ENCODE measurements around the gene LMNTD1. TPM values are rescaled to one million over a fixed set of nuclear protein-coding genes. Genes with fewer than 3 reads are reported as not detected.
"Not testable (repeated sequence)": the region's sequence is repeated elsewhere in the genome, so short reads cannot be mapped to it uniquely, and the experiment has no call there.

The LMNTD1 gene
- total RNA-seq, 2 experiments from 2014 or later: not detected

- no peaks in the 10 kb centered on the region for H3K9me3 Mint-ChIP-seq (ENCODE audit: insufficient read depth)
- ATAC-seq (no peak), DNase-seq (no peak)
- no peak overlapping the region for H3K27ac Mint-ChIP-seq
- peaks cover 6% of the 10 kb centered on the region for H3K27me3 Mint-ChIP-seq (ENCODE audit: low read depth)
- no peaks in the 10 kb centered on the region for H3K36me3 Mint-ChIP-seq (ENCODE audit: low read depth)
- ChIA-PET POLR2A (no interaction called here), CTCF (no interaction called here)
- H3K4me3 Mint-ChIP-seq: no peak overlapping the region
- no peaks in the 10 kb centered on the region for H3K4me1 Mint-ChIP-seq (ENCODE audit: low read depth)
Observed at GRCh38 chr12:25500651-25501050, 52.4 kb downstream of the LMNTD1 start.

DNA sequence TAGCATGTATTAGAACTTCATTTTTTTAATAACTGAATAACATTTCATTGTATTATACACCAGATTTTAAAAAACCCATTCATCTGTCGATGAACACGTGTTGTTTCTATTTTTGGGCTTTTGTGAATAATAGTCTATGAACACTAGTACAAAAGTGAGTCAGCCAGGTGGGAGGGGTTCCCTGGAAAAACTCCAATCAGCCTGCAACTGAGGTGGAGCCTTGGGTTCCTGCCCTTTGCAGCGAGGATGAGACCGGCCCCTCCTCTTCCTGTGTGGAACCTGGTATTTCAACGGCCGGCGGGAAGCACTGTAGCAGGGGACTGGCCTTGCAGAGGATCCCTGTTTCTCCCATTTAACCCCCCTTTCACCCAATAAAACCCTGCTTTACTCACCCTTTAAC lies 56.1 kb downstream of the LMNTD1 start:
- Mint-ChIP-seq H3K9me3 (ENCODE audit: insufficient read depth) (no peaks in the 10 kb centered on the region), H3K4me3 (no peak overlapping the region), H3K4me1 (ENCODE audit: low read depth) (no peaks in the 10 kb centered on the region), H3K27ac (no peak overlapping the region), H3K36me3 (ENCODE audit: low read depth) (no peaks in the 10 kb centered on the region), H3K27me3 (ENCODE audit: low read depth) (peaks cover 2% of the 10 kb centered on the region)
- POLR2A ChIA-PET: no interaction called here
- ATAC-seq (no peak), DNase-seq (no peak)
- CTCF ChIA-PET: no interaction called here

DNA sequence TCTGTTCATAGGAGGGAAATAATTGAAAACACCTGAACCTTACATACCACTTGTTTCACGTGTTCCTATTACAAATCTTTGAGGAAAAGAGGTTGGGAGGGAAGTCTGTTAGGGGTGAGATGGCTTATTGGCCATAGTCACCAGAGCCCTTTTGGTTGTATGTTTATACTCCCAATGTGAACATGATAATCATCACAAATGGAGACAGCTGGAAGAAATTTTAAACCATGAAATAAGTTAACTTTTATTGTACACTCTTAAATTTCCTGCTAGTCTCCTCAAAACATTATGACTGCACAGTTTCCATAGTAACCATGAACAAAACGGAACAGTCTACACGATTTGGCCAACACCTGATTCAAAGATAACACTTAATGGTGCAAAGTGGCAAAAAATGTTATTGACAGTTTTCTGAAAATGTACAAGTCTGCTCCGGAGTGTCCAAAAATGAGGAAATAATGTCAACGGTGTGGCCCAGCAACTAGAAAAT lies 56.9 kb downstream of the LMNTD1 start:
- ATAC-seq (no peak), DNase-seq (no peak)
- Mint-ChIP-seq H3K36me3 (ENCODE audit: low read depth) (no peaks in the 10 kb centered on the region), H3K4me3 (no peak overlapping the region), H3K27ac (no peak overlapping the region), H3K4me1 (ENCODE audit: low read depth) (no peaks in the 10 kb centered on the region), H3K27me3 (ENCODE audit: low read depth) (peaks cover 2% of the 10 kb centered on the region), H3K9me3 (ENCODE audit: insufficient read depth) (no peaks in the 10 kb centered on the region)
- ChIA-PET POLR2A (no interaction called here), CTCF (no interaction called here)

- ATAC-seq (no peak), DNase-seq (no peak)
- ChIA-PET POLR2A (no interaction called here), CTCF (no interaction called here)
- no peaks in the 10 kb centered on the region for H3K9me3 Mint-ChIP-seq (ENCODE audit: insufficient read depth)
- no peak overlapping the region for H3K4me3 Mint-ChIP-seq
- H3K27ac Mint-ChIP-seq: no peak overlapping the region
- H3K4me1 Mint-ChIP-seq (ENCODE audit: low read depth): no peaks in the 10 kb centered on the region
- peaks cover 2% of the 10 kb centered on the region for H3K27me3 Mint-ChIP-seq (ENCODE audit: low read depth)
- H3K36me3 Mint-ChIP-seq (ENCODE audit: low read depth): no peaks in the 10 kb centered on the region
Observed at GRCh38 chr12:25495331-25496097, 57.6 kb downstream of the LMNTD1 start.

DNA sequence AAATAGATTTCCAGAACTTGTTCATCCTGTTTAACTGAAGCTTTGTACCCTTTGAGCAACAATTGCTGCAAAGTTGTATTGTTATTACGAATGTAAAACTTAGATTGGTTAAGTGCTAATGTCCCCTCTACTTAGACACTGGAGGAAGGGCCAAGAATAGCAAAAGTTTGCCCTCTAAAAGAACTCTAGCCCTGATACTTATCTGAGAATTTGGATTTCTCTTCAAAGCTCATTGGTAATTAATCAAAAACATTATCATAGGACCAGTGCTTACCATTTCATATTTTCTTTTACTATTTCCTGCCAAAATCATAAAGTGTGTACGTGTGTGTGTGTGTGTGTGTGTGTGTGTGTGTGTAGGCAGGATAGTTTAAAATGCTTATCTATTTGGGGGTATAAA lies 58.2 kb downstream of the LMNTD1 start:
- no peak for ATAC-seq
- peaks cover 2% of the 10 kb centered on the region for H3K27me3 Mint-ChIP-seq (ENCODE audit: low read depth)
- ChIA-PET POLR2A (no interaction called here), CTCF (no interaction called here)
- no peaks in the 10 kb centered on the region for H3K36me3 Mint-ChIP-seq (ENCODE audit: low read depth)
- no peaks in the 10 kb centered on the region for H3K9me3 Mint-ChIP-seq (ENCODE audit: insufficient read depth)
- peaks cover 1% of the 10 kb centered on the region for H3K4me1 Mint-ChIP-seq (ENCODE audit: low read depth)
- DNase-seq: no peak
- no peak overlapping the region for H3K27ac Mint-ChIP-seq
- H3K4me3 Mint-ChIP-seq: no peak overlapping the region

- no peak overlapping the region for H3K4me3 Mint-ChIP-seq
- POLR2A ChIA-PET: no interaction called here
Observed at GRCh38 chr12:25493682-25494081, 59.4 kb downstream of the LMNTD1 start.

GRCh38 chr12:25491396-25492325 lies 61.4 kb downstream of the LMNTD1 start:
- H3K4me1 Mint-ChIP-seq (ENCODE audit: low read depth): peaks cover 2% of the 10 kb centered on the region
- ATAC-seq (no peak), DNase-seq (no peak)
- no peak overlapping the region for H3K4me3 Mint-ChIP-seq
- ChIA-PET POLR2A (no interaction called here), CTCF (interaction anchor here (1.0 to 1.6 kb wide), 2 partner anchors 15 to 56 kb away, joined by 3 to 4 read pairs; no protein-coding TSS in a partner anchor)
- H3K27me3 Mint-ChIP-seq (ENCODE audit: low read depth): peaks cover 2% of the 10 kb centered on the region
- no peak overlapping the region for H3K27ac Mint-ChIP-seq
- H3K9me3 Mint-ChIP-seq (ENCODE audit: insufficient read depth): no peaks in the 10 kb centered on the region
- no peaks in the 10 kb centered on the region for H3K36me3 Mint-ChIP-seq (ENCODE audit: low read depth)

More at GRCh38 chr12:25493682-25494081, 59.4 kb downstream of the LMNTD1 start:
- Mint-ChIP-seq H3K4me1 (ENCODE audit: low read depth) (peaks cover 2% of the 10 kb centered on the region), H3K36me3 (ENCODE audit: low read depth) (no peaks in the 10 kb centered on the region), H3K9me3 (ENCODE audit: insufficient read depth) (no peaks in the 10 kb centered on the region), H3K27me3 (ENCODE audit: low read depth) (peaks cover 2% of the 10 kb centered on the region), H3K27ac (no peak overlapping the region)
- no peak for ATAC-seq
- no peak for DNase-seq
- CTCF ChIA-PET: no interaction called here

DNA sequence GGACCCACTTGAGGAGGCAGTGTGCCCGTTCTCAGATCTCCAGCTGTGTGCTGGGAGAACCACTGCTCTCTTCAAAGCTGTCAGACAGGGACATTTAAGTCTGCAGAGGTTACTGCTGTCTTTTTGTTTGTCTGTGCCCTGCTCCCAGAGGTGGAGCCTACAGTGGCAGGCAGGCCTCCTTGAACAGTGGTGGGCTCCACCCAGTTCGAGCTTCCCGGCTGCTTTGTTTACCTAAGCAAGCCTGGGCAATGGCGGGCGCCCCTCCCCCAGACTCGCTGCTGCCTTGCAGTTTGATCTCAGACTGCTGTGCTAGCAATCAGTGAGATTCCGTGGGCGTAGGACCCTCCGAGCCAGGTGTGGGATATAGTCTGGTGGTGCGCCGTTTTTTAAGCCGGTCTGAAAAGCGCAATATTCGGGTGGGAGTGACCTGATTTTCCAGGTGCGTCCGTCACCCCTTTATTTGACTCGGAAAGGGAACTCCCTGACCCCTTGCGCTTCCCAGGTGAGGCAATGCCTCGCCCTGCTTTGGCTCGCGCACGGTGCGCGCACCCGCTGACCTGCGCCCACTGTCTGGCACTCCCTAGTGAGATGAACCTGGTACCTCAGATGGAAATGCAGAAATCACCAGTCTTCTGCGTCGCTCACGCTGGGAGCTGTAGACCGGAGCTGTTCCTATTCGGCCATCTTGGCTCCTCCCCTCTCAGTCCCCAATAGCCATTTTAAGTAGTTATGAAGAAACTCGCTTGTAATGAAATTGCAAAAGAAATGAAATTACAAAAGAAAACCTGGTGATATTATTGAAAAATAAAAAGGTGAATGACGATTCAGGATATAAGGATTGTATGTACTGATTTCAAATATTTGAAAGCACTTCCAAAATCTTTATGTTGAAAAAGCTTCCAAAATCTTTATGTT lies 63.9 kb downstream of the LMNTD1 start:
- H3K27ac Mint-ChIP-seq; H3K4me1 Mint-ChIP-seq (ENCODE audit: low read depth); ATAC-seq; CTCF ChIA-PET; POLR2A ChIA-PET; H3K27me3 Mint-ChIP-seq (ENCODE audit: low read depth); H3K36me3 Mint-ChIP-seq (ENCODE audit: low read depth); H3K9me3 Mint-ChIP-seq (ENCODE audit: insufficient read depth); DNase-seq; H3K4me3 Mint-ChIP-seq: not testable (repeated sequence)

DNA sequence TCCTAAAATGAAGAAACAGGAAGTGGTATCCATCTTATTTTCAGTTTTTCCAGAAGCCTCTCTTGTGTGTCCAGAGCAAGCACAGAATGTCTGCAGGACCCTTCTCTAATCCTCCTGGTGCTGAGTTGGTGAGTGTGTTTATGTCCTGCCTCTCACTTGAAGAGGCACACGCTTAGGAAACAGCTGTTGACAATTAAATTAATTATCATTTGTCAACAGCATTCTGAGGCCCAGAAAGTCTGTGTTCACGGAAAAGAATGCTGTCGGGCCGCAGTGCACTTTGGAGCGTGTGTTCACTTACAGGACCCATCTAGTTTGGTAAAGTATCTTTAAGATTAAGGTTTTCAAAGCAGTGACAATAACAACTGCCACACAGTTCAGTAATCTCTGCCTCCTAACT lies 70.5 kb downstream of the LMNTD1 start:
- Mint-ChIP-seq H3K9me3 (ENCODE audit: insufficient read depth) (no peaks in the 10 kb centered on the region), H3K27me3 (ENCODE audit: low read depth) (no peaks in the 10 kb centered on the region), H3K4me3 (no peak overlapping the region), H3K4me1 (ENCODE audit: low read depth) (no peaks in the 10 kb centered on the region), H3K36me3 (ENCODE audit: low read depth) (no peaks in the 10 kb centered on the region), H3K27ac (no peak overlapping the region)
- DNase-seq (no peak), ATAC-seq (no peak)
- ChIA-PET CTCF (no interaction called here), POLR2A (no interaction called here)

- ATAC-seq (no peak), DNase-seq (no peak)
- no peaks in the 10 kb centered on the region for H3K27me3 Mint-ChIP-seq (ENCODE audit: low read depth)
Observed at GRCh38 chr12:25480145-25480544, 72.9 kb downstream of the LMNTD1 start.

GRCh38 chr12:25477217-25477616 lies 75.9 kb downstream of the LMNTD1 start:
- ChIA-PET CTCF (no interaction called here), POLR2A (no interaction called here)
- Mint-ChIP-seq H3K27me3 (ENCODE audit: low read depth) (no peaks in the 10 kb centered on the region), H3K4me1 (ENCODE audit: low read depth) (no peaks in the 10 kb centered on the region), H3K4me3 (no peak overlapping the region), H3K36me3 (ENCODE audit: low read depth) (no peaks in the 10 kb centered on the region), H3K9me3 (ENCODE audit: insufficient read depth) (no peaks in the 10 kb centered on the region), H3K27ac (no peak overlapping the region)
- DNase-seq (no peak), ATAC-seq (no peak)

More at GRCh38 chr12:25480145-25480544, 72.9 kb downstream of the LMNTD1 start:
- Mint-ChIP-seq H3K9me3 (ENCODE audit: insufficient read depth) (no peaks in the 10 kb centered on the region), H3K4me1 (ENCODE audit: low read depth) (no peaks in the 10 kb centered on the region), H3K36me3 (ENCODE audit: low read depth) (no peaks in the 10 kb centered on the region), H3K27ac (no peak overlapping the region), H3K4me3 (no peak overlapping the region)
- ChIA-PET CTCF (no interaction called here), POLR2A (no interaction called here)
